NCI-H1694 (cell line): ENCODE results near the gene AZGP1.
"Not testable (repeated sequence)": the region's sequence is repeated elsewhere in the genome, so short reads cannot be mapped to it uniquely, and the experiment has no call there.

Source experiments
- DNase-seq: peaks from one replicate; lab custom pipeline; 2025; lab: John Stamatoyannopoulos, UW

Gene AZGP1

GRCh38 chr7:99975782-99976521 is at the start of gene AZGP1:
Gene AZGP1 (minus strand): TSS chr7:99976031. CDS start chr7:99976020, 11 bp downstream.
- no peak for DNase-seq

- DNase-seq: no peak
These were observed 48.3 kb upstream of the AZGP1 start for GRCh38 chr7:100024020-100024619.

DNA sequence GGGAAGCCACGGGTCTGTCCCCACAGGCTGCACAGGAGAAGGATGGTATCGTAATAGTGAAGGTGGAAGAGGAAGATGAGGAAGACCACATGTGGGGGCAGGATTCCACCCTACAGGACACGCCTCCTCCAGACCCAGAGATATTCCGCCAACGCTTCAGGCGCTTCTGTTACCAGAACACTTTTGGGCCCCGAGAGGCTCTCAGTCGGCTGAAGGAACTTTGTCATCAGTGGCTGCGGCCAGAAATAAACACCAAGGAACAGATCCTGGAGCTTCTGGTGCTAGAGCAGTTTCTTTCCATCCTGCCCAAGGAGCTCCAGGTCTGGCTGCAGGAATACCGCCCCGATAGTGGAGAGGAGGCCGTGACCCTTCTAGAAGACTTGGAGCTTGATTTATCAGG is 47.7 kb upstream of the AZGP1 start:
- DNase-seq: no peak

DNA sequence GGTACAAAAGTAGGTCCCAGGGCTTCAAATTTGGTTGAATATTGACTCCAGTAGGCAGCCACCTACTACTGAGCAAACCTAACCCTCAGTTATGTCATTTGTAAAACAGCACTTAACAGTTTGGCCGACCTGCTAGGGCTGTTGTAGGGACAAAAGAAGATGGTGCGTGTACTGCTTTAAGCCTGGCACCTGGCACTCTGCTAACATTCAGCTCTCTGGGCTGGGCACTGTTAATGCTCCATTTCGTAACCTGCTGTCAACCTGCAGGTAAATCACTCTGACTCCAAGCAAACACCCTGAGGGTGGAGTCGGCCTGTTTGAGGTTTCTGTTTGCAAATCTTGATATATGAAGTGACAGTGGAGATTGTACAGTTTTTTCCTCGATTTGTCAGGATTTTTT is 46.8 kb upstream of the AZGP1 start:
- DNase-seq: no peak

GRCh38 chr7:100021297-100021696 is 45.5 kb upstream of the AZGP1 start:
- no peak for DNase-seq

DNA sequence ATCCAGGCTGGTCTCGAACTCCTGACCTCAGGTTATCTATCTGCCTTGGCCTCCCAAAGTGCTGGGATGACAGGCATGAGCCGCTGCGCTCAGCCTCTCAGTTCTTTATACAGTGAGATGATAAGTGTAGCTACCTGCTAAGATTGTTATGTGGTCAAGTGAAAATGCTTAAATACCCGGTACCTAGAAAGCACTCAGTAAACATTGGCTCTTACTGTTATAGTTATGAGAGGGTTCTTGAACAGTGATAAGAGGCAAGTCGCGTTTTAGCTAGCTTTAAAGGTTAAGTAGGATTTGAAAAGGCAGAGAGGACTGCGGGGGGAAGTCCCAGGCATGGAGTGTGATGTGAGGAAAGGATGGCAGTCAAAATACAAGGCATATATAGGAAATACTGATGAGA is 44.1 kb upstream of the AZGP1 start:
- no peak for DNase-seq

- DNase-seq: no peak
These were observed 42.0 kb upstream of the AZGP1 start for GRCh38 chr7:100017875-100018274.

DNA sequence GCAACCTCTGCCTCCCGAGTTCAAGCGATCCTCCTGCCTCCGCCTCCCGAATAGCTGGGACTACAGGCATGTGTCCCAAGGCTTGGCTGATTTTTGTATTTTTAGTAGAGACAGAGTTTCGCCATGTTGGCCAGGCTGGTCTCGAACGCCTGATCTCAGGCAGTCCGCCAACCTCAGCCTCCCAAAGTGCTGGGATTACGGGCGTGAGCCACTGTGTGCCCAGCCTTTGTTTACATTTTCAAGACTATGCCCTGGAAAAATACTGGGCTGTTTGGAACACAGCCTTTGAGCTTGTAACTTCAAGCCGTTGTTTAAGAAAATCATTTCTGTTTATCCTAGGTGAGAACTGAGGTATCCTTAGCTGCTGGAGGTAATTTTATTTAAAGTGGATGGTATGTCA is 41.5 kb upstream of the AZGP1 start:
- no peak for DNase-seq

- DNase-seq: no peak
These were observed 40.5 kb upstream of the AZGP1 start for GRCh38 chr7:100016215-100016901.

GRCh38 chr7:100015232-100016214 is 39.7 kb upstream of the AZGP1 start, which contains the start of gene ZKSCAN1:
Gene ZKSCAN1 (plus strand): TSS chr7:100015596. CDS start chr7:100023507, 7,911 bp downstream.
- DNase-seq: peak; percentile 87

DNA sequence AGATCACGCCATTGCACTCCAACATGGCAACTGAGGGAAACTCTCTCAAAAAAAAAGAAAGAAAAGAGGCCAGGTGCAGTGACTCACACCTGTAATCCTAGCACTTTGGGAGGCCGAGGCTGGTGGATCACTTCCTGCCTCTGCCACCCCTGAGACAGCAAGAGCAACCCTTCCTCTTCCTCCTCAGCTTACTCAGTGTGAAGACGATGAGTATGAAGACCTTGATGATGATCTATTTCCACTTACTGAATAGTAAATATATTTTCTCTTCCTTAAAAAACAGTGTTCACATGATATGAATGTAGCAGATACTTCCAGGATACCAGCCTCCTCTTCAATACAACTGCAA is 37.5 kb upstream of the AZGP1 start:
- no peak for DNase-seq

DNA sequence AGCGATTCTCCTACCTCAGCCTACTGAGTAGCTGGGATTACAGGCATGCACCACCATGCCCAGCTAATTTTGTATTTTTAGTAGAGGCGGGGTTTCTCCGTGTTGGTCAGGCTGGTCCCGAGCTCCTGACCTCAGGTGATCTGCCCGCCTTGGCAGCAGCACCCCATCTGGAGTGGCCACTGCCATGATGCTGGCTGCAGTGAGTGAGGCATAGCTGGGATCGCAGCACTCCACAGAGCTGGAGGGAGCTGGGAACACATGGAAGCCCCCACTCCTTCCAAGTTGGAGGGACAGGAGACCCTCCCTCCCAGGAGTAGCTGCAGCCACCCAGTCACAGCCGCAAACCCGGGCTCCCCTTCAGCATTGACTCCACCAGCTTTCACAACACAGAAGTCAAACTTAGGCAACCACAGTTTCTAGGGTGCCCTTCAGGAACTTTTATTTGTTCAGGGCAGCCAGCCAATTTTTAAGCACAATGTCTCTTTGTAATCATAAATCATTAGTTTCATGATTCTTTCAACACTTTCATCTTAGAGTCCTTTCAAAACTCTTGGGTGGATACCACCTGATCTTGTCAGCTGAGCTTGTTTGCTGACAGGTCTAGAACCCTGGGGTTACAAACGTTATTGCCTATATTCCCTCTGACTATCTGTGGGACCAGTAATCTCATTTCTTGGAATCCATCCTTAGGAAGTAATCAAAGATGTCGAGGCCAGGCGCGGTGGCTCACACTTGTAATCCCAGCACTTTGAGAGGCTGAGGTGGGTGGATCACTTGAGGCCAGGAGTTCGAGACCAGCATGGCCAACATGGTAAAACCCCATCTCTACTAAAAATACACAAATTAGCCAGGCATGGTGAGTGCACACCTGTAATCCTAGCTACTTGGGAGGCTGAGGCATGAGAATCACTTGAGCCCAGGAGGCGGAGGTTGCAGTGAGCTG is 36.8 kb upstream of the AZGP1 start:
- not testable (repeated sequence) for DNase-seq

DNA sequence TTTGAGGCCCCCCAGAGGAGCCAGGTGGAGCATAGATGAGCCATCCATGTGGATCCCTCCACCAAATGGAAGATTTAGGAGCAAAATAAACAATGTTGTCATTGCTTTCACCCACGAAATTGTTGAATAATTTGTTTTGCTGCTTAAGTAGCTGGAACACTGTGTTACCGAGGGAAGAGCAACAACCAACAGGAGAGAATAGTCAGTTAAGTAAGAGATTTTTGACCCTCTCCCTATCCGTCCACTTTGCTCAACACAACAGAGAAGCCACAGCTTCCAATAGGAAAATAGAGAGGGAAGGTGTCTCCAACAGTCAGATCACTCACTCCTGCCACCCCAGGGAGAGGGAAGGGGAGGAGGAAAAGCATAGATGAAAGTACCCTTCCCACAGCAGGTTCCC is 35.7 kb upstream of the AZGP1 start:
- no peak for DNase-seq

- no peak for DNase-seq
These were observed 35.1 kb upstream of the AZGP1 start for GRCh38 chr7:100010901-100011300.

GRCh38 chr7:100009952-100010351 is 34.1 kb upstream of the AZGP1 start:
- DNase-seq: not testable (repeated sequence)

- no peak for DNase-seq
These were observed 32.7 kb upstream of the AZGP1 start for GRCh38 chr7:100008525-100008924.

DNA sequence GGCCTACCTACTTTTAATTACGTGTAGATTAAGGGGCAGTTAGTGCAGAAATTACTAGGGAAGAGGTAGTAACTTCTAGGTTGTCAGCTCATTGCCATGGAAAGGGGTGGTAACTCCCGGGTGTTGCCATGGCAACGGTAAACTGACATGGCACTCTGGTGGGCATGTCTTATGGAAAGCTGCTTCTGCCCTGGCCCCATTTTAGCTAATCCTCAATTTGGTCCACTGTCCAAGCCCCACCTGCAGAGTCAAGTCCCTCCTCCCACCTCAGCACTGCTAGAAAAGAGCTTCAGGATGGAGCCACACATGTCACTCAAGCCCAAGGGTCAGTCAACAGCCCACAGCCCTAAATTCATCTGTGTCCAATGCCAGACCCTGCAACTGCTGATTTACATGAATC is 32.1 kb upstream of the AZGP1 start:
- DNase-seq: no peak

GRCh38 chr7:100003711-100004661 is 28.2 kb upstream of the AZGP1 start:
- no peak for DNase-seq

DNA sequence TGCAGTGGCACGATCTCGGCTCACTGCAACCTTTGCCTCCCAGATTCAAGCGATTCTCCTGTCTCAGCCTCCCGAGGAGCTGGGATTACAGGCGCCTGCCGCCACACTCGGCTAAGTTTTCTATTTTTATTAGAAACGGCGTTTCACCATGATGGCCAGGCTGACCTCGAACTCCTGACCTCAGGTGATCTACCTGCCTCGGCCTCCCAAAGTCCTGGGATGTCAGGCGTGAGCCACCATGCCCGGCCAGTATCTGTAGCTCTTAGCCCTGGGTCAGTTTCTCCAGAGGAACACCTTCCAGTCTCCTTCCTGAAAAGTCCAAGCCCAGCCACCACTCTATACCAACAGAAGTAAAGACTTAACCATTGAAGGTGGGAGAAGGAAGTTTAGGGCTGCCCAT is 24.4 kb upstream of the AZGP1 start:
- no peak for DNase-seq
